Ovary (tissue), 9 donors: Measurements from ENCODE around the gene RNF8. TPM values are rescaled to one million over a fixed set of nuclear protein-coding genes. Genes with fewer than 3 reads are reported as not detected.
A peak's percentile ranks its signal among the peaks of the same experiment; 100 is the strongest.

ENCODE experiments used
- DNase-seq, 5 donors: peaks; one replicate each; pipeline ENCODE4 v3.0.0-alpha.2; 2019 to 2020
- H3K27ac ChIP-seq, 2 donors: fragments of 200-600 bp; one replicate each; pipeline versions ENCODE4 v1.5.1 to v1.8.0; 2019 to 2022
- H3K27me3 ChIP-seq: fragments of 200-600 bp; one replicate; pipeline ENCODE4 v1.8.0; 2022
- H3K36me3 ChIP-seq: fragments of 200-600 bp; sonication (generic); one replicate; pipeline ENCODE4 v1.5.1; 2019
- H3K4me1 ChIP-seq: one replicate; pipeline ENCODE4 v1.8.1; 2013; ENCODE audit warnings: mild to moderate bottlenecking, moderate library complexity; ENCODE audit not compliant: insufficient read depth
- H3K4me3 ChIP-seq: fragments of 200-600 bp; sonication (generic); one replicate; pipeline ENCODE4 v1.5.1; 2017
- H3K9me3 ChIP-seq, 2 donors: fragments of 200-600 bp in 1 of 2; sonication (generic) in 1 of 2; one replicate each; pipeline versions ENCODE4 v1.5.1 to v1.8.1; 2013 to 2019; ENCODE audit warnings: mild to moderate bottlenecking in 1 of 2, moderate library complexity in 1 of 2
- CTCF ChIP-seq, 3 donors: fragments of 450-650 bp in 2 of 3; fragments of 200-600 bp in 1 of 3; IDR thresholded peaks; one replicate each; pipeline versions ENCODE4 v1.5.1 to v1.8.0; 2016 to 2022; ENCODE audit warnings: antibody characterized with exemption in 3 of 3, mild to moderate bottlenecking in 1 of 3
- EP300 ChIP-seq: sonication (generic); formaldehyde crosslinking; IDR thresholded peaks from one replicate; pipeline ENCODE4 v1.6.1; 2017; ENCODE audit warnings: antibody characterized with exemption
- POLR2A ChIP-seq: fragments of 450-650 bp; IDR thresholded peaks from one replicate; pipeline ENCODE4 v1.6.1; 2017; ENCODE audit warnings: antibody characterized with exemption, mild to moderate bottlenecking, moderate library complexity
- WGBS, 3 donors: extraction: QIAGEN DNeasy Blood & Tissue Kit in 1 of 3; methylation state at CpG; one replicate each; pipeline versions ENCODE4 v1.1.5 to v1.1.7; 2013 to 2017; 5-methylcytosine and 5-hydroxymethylcytosine counted together
- intact Hi-C, 4 donors: fragments of 100-400 bp; cut with DNase I; formaldehyde crosslinking; loops; one replicate each; pipeline versions ENCODE4 v1.11.0 to v1.15.1; 2022 to 2023
- polyA plus RNA-seq, 2 donors: library from polyadenylated mRNA; stranded (reverse); fragments of 200-250 nt in 1 of 2; fragments of 350-450 nt in 1 of 2; fragmentation: Illumina TruSeq in 1 of 2; extraction: RNeasy Lipid Tissue Mini Kit (QIAGEN cat#74804) in 1 of 2; gene quantifications; one replicate each; pipeline ENCODE4 v1.2.3, GENCODE V29; 2013 to 2014
- total RNA-seq, 7 donors: library from RNA; depleted of rRNA in 2 of 7; stranded (reverse); fragments of >200 nt in 2 of 7; fragmentation: NEBNext Ultra II Directional in 3 of 7; extraction: Animal tissue kit (Norgen Biotek cat#: 25700) in 3 of 7; gene quantifications; one replicate each; pipeline versions ENCODE4 v1.1.0 to v1.2.4, GENCODE V29; 2016 to 2023
- donor health status: DM: no; HTN: no; CAD: no; lungs with moderate emphysema.
- donor health status: DM: no; HTN: no; CAD: no.
- donor health status: Bipolar disorder and iron deficiency.
- donor health status: DM: yes; HTN: yes; CAD: no.
- donor health status: DM: no; HTN: no; CAD: no.
- donor health status: DM: yes; HTN: yes; CAD: no.

Gene RNF8
- total and polyA plus RNA-seq, 9 donors, result 10.0 to 27.1 (median 17.6) TPM

- H3K4me3 ChIP-seq, result no peak overlapping the region
- intact Hi-C loops, result no loop called here
- no peaks in the 10 kb centered on the region for H3K4me1 ChIP-seq
- no peaks in the 10 kb centered on the region for H3K36me3 ChIP-seq
- TF ChIP-seq POLR2A (no peak), CTCF (IDR thresholded peaks at IDR 0.05) (no peak), EP300 (no peak)
- 89 to 98% (median 91%) methylated on average over 1 of the region's 1 CpG for WGBS, 3 donors
- no peaks in the 10 kb centered on the region for H3K9me3 ChIP-seq
- no peaks in the 10 kb centered on the region for H3K27me3 ChIP-seq
- no peak overlapping the region for H3K27ac ChIP-seq
- no peak for DNase-seq
Measured at GRCh38 chr6:37373822-37374471, 20.2 kb downstream of the RNF8 start.

- intact Hi-C loops, result no loop called here
- no peak for DNase-seq
- Histone ChIP-seq H3K27ac (no peak overlapping the region), H3K4me1 (no peaks in the 10 kb centered on the region), H3K4me3 (no peak overlapping the region), H3K27me3 (no peaks in the 10 kb centered on the region), H3K9me3 (no peaks in the 10 kb centered on the region), H3K36me3 (no peaks in the 10 kb centered on the region)
- TF ChIP-seq POLR2A (no peak), EP300 (no peak), CTCF (IDR thresholded peaks at IDR 0.05) (no peak)
Measured at GRCh38 chr6:37375376-37375775, 21.6 kb downstream of the RNF8 start.

GRCh38 chr6:37376078-37376743 lies 22.4 kb downstream of the RNF8 start:
- H3K9me3 ChIP-seq, result no peaks in the 10 kb centered on the region
- intact Hi-C loops, result no loop called here
- H3K4me1 ChIP-seq, result no peaks in the 10 kb centered on the region
- no peak for DNase-seq
- no peak overlapping the region for H3K27ac ChIP-seq
- no peaks in the 10 kb centered on the region for H3K27me3 ChIP-seq
- no peak overlapping the region for H3K4me3 ChIP-seq
- WGBS, 3 donors, result 76 to 81% (median 76%) methylated on average over 4 of the region's 4 CpGs
- H3K36me3 ChIP-seq, result no peaks in the 10 kb centered on the region
- no peak for TF ChIP-seq CTCF (IDR thresholded peaks at IDR 0.05)
- no peak for TF ChIP-seq POLR2A
- no peak for TF ChIP-seq EP300

- Histone ChIP-seq H3K27me3 (no peaks in the 10 kb centered on the region), H3K36me3 (no peaks in the 10 kb centered on the region), H3K9me3 (no peaks in the 10 kb centered on the region), H3K4me1 (no peaks in the 10 kb centered on the region), H3K4me3 (no peak overlapping the region), H3K27ac (no peak overlapping the region)
- intact Hi-C loops, result no loop called here
- DNase-seq, result no peak
- 42 to 46% (median 42%) methylated on average over 2 of the region's 2 CpGs for WGBS, 3 donors
- TF ChIP-seq POLR2A (no peak), CTCF (IDR thresholded peaks at IDR 0.05) (peak in 1 of 3 donors; percentile 14)
Measured at GRCh38 chr6:37381579-37381978, 27.8 kb downstream of the RNF8 start.
